OCI-LY3 (cell line): ENCODE data around the gene SACM1L.

ENCODE experiments used
- H2AFZ ChIP-seq: fragments of 200-600, 300-600 bp; shearing (Covaris generic); 2 replicates; pipeline ENCODE4 v1.6.0; 2014; ENCODE audit warnings: antibody characterized with exemption, low read depth, low read length
- H3K27ac ChIP-seq: fragments of 200-600, 300-600 bp; sonication (generic); 2 replicates; pipeline ENCODE4 v1.5.1; 2014; ENCODE audit warnings: mild to moderate bottlenecking, low read length, moderate library complexity, mixed read lengths
- H3K27me3 ChIP-seq: fragments of 200-600, 300-600 bp; sonication (generic); 2 replicates; pipeline ENCODE4 v1.6.1; 2014; ENCODE audit warnings: low read depth, low read length, mixed read lengths
- H3K36me3 ChIP-seq: fragments of 200-600, 300-600 bp; sonication (generic); replicated peaks from 2 replicates; pipeline ENCODE3; 2014; ENCODE audit warnings: low read depth, low read length, mixed read lengths
- H3K4me1 ChIP-seq: fragments of 300-600, 200-600 bp; sonication (generic); 2 replicates; pipeline ENCODE4 v1.6.1; 2014; ENCODE audit warnings: low read length, mixed read lengths
- H3K4me2 ChIP-seq: fragments of 200-600, 300-600 bp; sonication (generic); 2 replicates; pipeline ENCODE4 v1.6.1; 2014; ENCODE audit warnings: low read length, mixed read lengths
- H3K4me3 ChIP-seq: fragments of 300-600, 200-600 bp; sonication (generic); 2 replicates; pipeline ENCODE4 v1.5.1; 2014; ENCODE audit warnings: antibody characterized with exemption, mild to moderate bottlenecking, low read length, moderate library complexity
- H3K79me2 ChIP-seq: fragments of 300-600, 200-600 bp; shearing (Covaris generic); 2 replicates; pipeline ENCODE4 v1.6.1; 2014; ENCODE audit warnings: mild to moderate bottlenecking, low read length, mixed read lengths
- H3K9ac ChIP-seq: fragments of 300-600, 200-600 bp; shearing (Covaris generic); 2 replicates; pipeline ENCODE4 v1.6.0; 2014; ENCODE audit warnings: mild to moderate bottlenecking, low read length, moderate library complexity
- H3K9me3 ChIP-seq: fragments of 200-600, 300-600 bp; shearing (Covaris generic); 2 replicates; pipeline ENCODE4 v1.6.1; 2014; ENCODE audit warnings: low read length, mixed read lengths; ENCODE audit not compliant: insufficient read depth
- H4K20me1 ChIP-seq: fragments of 200-600, 300-600 bp; sonication (generic); 2 replicates; pipeline ENCODE4 v1.6.1; 2016; ENCODE audit warnings: low read length, mixed read lengths; ENCODE audit not compliant: insufficient read depth
- EZH2phosphoT487 ChIP-seq: fragments of 200-600 bp; shearing (Covaris generic); IDR thresholded peaks from 2 replicates; pipeline ENCODE4 v1.6.1; 2018; ENCODE audit warnings: antibody characterized with exemption, mixed run types, low read depth
- TF ChIP-seq, protein P1 (sequence below): fragments of 200-600, 300-600 bp; sonication (generic); IDR thresholded peaks from 2 replicates; pipeline ENCODE4 v1.5.1; 2014; ENCODE audit warnings: antibody characterized with exemption, low read length, low read depth

The SACM1L gene

DNA sequence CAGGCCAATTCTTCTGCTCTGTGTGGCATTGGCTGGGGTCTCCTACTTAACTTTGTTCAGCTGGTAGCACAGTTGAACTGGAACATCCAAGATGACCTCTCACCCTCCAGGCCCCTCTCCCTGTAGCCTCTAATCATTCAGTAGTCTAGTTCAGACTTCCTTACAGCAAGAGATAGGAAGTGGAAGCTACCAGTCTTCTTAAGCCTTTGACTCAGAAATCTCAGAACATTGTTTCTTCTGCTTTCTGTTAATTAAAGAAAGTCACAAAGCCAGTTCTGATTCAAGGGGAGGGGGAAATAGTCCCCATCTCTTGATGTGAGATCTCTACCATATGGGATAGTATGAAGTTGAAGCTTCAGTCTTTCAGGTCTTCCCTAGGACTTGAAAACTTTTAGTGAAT is 18.8 kb upstream of the SACM1L start:
- TF ChIP-seq, protein P1, sequence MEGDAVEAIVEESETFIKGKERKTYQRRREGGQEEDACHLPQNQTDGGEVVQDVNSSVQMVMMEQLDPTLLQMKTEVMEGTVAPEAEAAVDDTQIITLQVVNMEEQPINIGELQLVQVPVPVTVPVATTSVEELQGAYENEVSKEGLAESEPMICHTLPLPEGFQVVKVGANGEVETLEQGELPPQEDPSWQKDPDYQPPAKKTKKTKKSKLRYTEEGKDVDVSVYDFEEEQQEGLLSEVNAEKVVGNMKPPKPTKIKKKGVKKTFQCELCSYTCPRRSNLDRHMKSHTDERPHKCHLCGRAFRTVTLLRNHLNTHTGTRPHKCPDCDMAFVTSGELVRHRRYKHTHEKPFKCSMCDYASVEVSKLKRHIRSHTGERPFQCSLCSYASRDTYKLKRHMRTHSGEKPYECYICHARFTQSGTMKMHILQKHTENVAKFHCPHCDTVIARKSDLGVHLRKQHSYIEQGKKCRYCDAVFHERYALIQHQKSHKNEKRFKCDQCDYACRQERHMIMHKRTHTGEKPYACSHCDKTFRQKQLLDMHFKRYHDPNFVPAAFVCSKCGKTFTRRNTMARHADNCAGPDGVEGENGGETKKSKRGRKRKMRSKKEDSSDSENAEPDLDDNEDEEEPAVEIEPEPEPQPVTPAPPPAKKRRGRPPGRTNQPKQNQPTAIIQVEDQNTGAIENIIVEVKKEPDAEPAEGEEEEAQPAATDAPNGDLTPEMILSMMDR = no peak
- no peak for TF ChIP-seq EZH2phosphoT487
- no peaks in the 10 kb centered on the region for H3K9me3 ChIP-seq
- no peak overlapping the region for H2AFZ ChIP-seq
- no peak overlapping the region for H3K4me3 ChIP-seq
- no peaks in the 10 kb centered on the region for H3K79me2 ChIP-seq
- H3K36me3 ChIP-seq = peaks cover 80% of the 10 kb centered on the region
- no peak overlapping the region for H3K9ac ChIP-seq
- H4K20me1 ChIP-seq = peaks cover 14% of the 10 kb centered on the region; the same call in 1 of the 2 replicates
- H3K4me2 ChIP-seq = no peak overlapping the region
- no peak overlapping the region for H3K27ac ChIP-seq
- no peaks in the 10 kb centered on the region for H3K4me1 ChIP-seq
- no peaks in the 10 kb centered on the region for H3K27me3 ChIP-seq

DNA sequence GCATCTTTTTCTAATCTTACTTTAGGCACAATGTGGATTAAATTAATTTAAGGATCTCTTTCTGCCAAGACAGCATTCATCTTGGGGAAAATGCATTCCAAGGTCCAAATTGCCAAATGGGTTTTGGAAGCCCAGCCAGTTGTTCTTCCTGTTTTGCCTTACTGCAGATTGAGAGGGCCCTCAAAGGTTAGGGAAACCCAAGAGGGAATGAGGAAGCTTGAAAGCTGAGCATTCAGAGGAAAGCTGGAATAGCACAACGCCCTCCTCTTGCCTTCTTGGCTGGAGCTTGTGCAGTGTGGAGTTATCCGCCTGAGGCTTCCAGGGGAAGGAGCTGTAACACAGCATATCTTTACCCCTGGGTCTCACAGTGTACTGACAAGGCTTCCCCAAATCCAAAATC is 18.2 kb upstream of the SACM1L start:
- TF ChIP-seq EZH2phosphoT487 = no peak
- TF ChIP-seq, protein P1 = no peak
- Histone ChIP-seq H2AFZ (no peak overlapping the region), H3K27ac (no peak overlapping the region), H3K4me3 (no peak overlapping the region), H3K4me2 (no peak overlapping the region), H3K79me2 (no peaks in the 10 kb centered on the region), H3K9ac (no peak overlapping the region), H3K4me1 (no peaks in the 10 kb centered on the region), H3K36me3 (peaks cover 79% of the 10 kb centered on the region), H3K27me3 (no peaks in the 10 kb centered on the region), H4K20me1 (peaks cover 14% of the 10 kb centered on the region; the same call in 1 of the 2 replicates), H3K9me3 (no peaks in the 10 kb centered on the region)

DNA sequence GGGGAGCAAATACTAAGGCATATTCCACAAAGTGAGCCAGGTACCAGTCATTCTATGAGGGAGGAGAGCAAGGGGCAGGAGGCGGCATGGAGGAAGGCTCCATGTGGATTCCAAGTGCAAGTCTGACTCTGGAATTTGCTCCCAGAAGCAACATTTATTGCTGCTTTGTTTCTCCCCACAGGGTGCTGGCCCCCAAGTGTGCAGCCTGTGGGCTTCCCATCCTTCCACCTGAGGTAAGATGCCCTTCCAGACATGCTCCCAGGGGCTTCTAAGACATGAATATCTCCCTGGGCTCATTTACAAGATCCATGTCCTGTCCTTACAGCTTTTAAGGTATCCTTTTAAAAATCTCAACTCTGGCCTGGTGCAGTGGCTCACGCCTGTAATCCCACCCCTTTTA is 15.9 kb upstream of the SACM1L start:
- no peaks in the 10 kb centered on the region for H4K20me1 ChIP-seq
- no peak for TF ChIP-seq EZH2phosphoT487
- TF ChIP-seq, protein P1 = no peak
- H3K36me3 ChIP-seq = peaks cover 76% of the 10 kb centered on the region
- no peaks in the 10 kb centered on the region for H3K4me1 ChIP-seq
- no peak overlapping the region for H3K4me2 ChIP-seq
- no peaks in the 10 kb centered on the region for H3K27me3 ChIP-seq
- H3K27ac ChIP-seq = no peak overlapping the region
- H2AFZ ChIP-seq = no peak overlapping the region
- H3K9me3 ChIP-seq = no peaks in the 10 kb centered on the region
- no peaks in the 10 kb centered on the region for H3K79me2 ChIP-seq
- H3K4me3 ChIP-seq = no peak overlapping the region
- H3K9ac ChIP-seq = no peak overlapping the region

DNA sequence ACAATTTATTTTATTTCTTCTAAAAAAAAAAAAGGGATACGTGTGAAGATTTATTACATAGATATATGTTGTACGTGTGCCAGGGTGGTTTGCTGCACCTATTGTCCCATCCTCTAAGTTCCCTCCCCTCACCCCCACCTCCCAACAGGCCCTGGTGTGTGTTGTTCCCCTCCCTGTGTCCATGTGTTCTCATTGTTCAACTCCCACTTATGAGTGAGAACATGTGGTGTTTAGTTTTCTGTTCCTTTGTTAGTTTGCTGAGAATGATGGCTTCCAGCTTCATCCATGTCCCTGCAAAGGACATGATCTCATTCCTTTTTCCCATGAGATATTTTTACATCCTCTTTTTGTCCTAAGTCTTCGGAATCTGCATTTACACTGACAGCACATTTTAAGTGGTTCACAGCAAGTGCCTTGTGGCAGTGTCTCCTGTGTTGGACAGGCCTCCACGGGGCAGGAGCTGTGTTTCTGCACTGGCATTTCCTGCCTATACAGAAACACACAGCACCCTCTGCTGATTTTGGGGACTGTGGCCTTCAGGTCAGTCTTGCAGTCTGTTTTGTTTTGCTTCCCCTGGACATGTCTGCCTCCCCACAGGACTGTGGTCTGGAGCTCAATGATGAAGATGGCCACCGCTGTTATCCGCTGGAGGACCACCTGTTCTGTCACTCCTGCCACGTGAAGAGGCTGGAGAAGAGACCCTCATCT is 12.7 kb upstream of the SACM1L start:
- H3K9ac ChIP-seq = no peak overlapping the region
- H3K4me1 ChIP-seq = no peaks in the 10 kb centered on the region
- H2AFZ ChIP-seq = no peak overlapping the region
- H3K4me3 ChIP-seq = no peak overlapping the region
- H4K20me1 ChIP-seq = no peaks in the 10 kb centered on the region; the same call in 1 of the 2 replicates
- H3K27me3 ChIP-seq = no peaks in the 10 kb centered on the region
- peaks cover 73% of the 10 kb centered on the region for H3K36me3 ChIP-seq
- no peak overlapping the region for H3K27ac ChIP-seq
- no peak overlapping the region for H3K4me2 ChIP-seq
- no peaks in the 10 kb centered on the region for H3K79me2 ChIP-seq
- TF ChIP-seq, protein P1 = no peak
- TF ChIP-seq EZH2phosphoT487 = no peak
- no peaks in the 10 kb centered on the region for H3K9me3 ChIP-seq
